K562 (cell line): ENCODE measurements around the gene FMNL2. TPM values are rescaled to one million over a fixed set of nuclear protein-coding genes. Genes with fewer than 3 reads are reported as not detected.
"Not testable (repeated sequence)": the region's sequence is repeated elsewhere in the genome, so short reads cannot be mapped to it uniquely, and the experiment has no call there.

Source experiments
- ATAC-seq: fragments of 200-7000 bp; cut with Tn5 transposase; 3 replicates; pipeline ENCODE4 v1.9.1; 2020; ENCODE audit warnings: moderate library complexity
- BruUV-seq: library from RNA; stranded (reverse); fragments of 400-500 nt; replicated peaks from 2 replicates; lab custom pipeline; 2021; lab: Mats Ljungman, UMichigan
- CTCF ChIA-PET: fragments of 300-600 bp; formaldehyde crosslinking; extraction: SDS; loops from one replicate; lab custom pipeline; 2021; ENCODE audit warnings: low intra/inter-chr PET ratio; lab: Yijun Ruan, JAX
- POLR2A ChIA-PET: fragments of 300-600, 350-650 bp; sonication (Branson Sonifier 250); formaldehyde crosslinking; extraction: SDS; loops from one replicate; lab custom pipeline; 2021; ENCODE audit warnings: antibody characterized with exemption, inconsistent platforms; lab: Yijun Ruan, JAX
- DNase-seq, 4 experiments: peaks; one replicate each; pipeline versions ENCODE4 v3.0.0 to v3.0.0-alpha.2; 2011 to 2018; ENCODE audit warnings: low spot score in 3 of 4, mixed read lengths in 3 of 4; ENCODE audit errors: extremely low read depth in 1 of 4
- FAIRE-seq: peaks from 2 replicates; lab custom pipeline; 2011; peaks lifted over from hg19 to GRCh38; lab: Jason Lieb, UNC
- H2AFZ ChIP-seq: 2 replicates; pipeline ENCODE4 v1.6.0; 2011; ENCODE audit warnings: low read depth, low read length, control low read depth, inconsistent platforms
- H3K27ac ChIP-seq: fragments of 200-600 bp; 3 replicates; pipeline ENCODE4 v1.8.0; 2011; ENCODE audit warnings: low read depth, mild to moderate bottlenecking, control low read depth, inconsistent platforms, low read length, moderate library complexity, mixed read lengths; ENCODE audit errors: extremely low read depth
- H3K27me3 ChIP-seq, 2 experiments: fragments of 300-600 bp in 1 of 2; 2 replicates in 1 of 2; 3 replicates in 1 of 2; pipeline versions ENCODE4 v1.6.0 to v1.8.0; 2011; ENCODE audit warnings: inconsistent platforms in 2 of 2, low read length in 2 of 2, mild to moderate bottlenecking in 1 of 2, mixed read lengths in 1 of 2, moderate library complexity in 1 of 2; ENCODE audit not compliant: control insufficient read depth in 2 of 2, insufficient read depth in 2 of 2
- H3K36me3 ChIP-seq: fragments of 300-600 bp; 3 replicates; pipeline ENCODE4 v1.8.0; 2011; ENCODE audit warnings: mild to moderate bottlenecking, low read length, inconsistent platforms; ENCODE audit not compliant: control insufficient read depth, insufficient read depth
- H3K4me1 ChIP-seq, 2 experiments: fragments of 200-600 bp in 1 of 2; replicated peaks in 1 of 2; 2 replicates in 1 of 2; 3 replicates in 1 of 2; pipeline versions ENCODE4 v1.5.1 to v1.8.0; 2011; ENCODE audit warnings: inconsistent platforms in 2 of 2, low read length in 2 of 2, mild to moderate bottlenecking in 1 of 2, mixed read lengths in 1 of 2, moderate library complexity in 1 of 2; ENCODE audit not compliant: control insufficient read depth in 2 of 2, insufficient read depth in 2 of 2
- H3K4me2 ChIP-seq: 2 replicates; pipeline ENCODE4 v1.6.1; 2011; ENCODE audit warnings: low read length, control low read depth, inconsistent platforms, mixed read lengths; ENCODE audit not compliant: insufficient read depth
- H3K4me3 ChIP-seq: fragments of 200-600 bp; sonication (generic), shearing (Covaris generic); 2 replicates; pipeline ENCODE4 v1.5.1; 2016; ENCODE audit warnings: control low read depth, inconsistent platforms
- H3K79me2 ChIP-seq: fragments of 200-600 bp; 3 replicates; pipeline ENCODE4 v1.8.0; 2011; ENCODE audit warnings: low read length, inconsistent platforms; ENCODE audit not compliant: control insufficient read depth, insufficient read depth
- H3K9ac ChIP-seq, 2 experiments: 2 replicates each; pipeline versions ENCODE4 v1.6.0 to v1.6.1; 2011; ENCODE audit warnings: low read depth in 2 of 2, low read length in 2 of 2, control low read depth in 1 of 2, inconsistent platforms in 1 of 2, mild to moderate bottlenecking in 1 of 2, mixed read lengths in 1 of 2; ENCODE audit not compliant: insufficient read depth in 1 of 2
- H3K9me1 ChIP-seq: one replicate; pipeline ENCODE4 v1.6.0; 2011; ENCODE audit warnings: inconsistent platforms, mild to moderate bottlenecking, low read length, moderate library complexity; ENCODE audit not compliant: control insufficient read depth, insufficient read depth
- H3K9me3 ChIP-seq: replicated peaks from 2 replicates; pipeline ENCODE4 v1.5.1; 2011; ENCODE audit warnings: low read depth, low read length, inconsistent platforms; ENCODE audit not compliant: control insufficient read depth, insufficient read depth
- H4K20me1 ChIP-seq: replicated peaks from 2 replicates; pipeline ENCODE4 v1.6.1; 2011; ENCODE audit warnings: low read length, inconsistent platforms, mixed read lengths; ENCODE audit not compliant: control insufficient read depth, insufficient read depth
- ARNT ChIP-seq, 2 experiments: fragments of 450-650 bp; IDR thresholded peaks; 2 replicates each; pipeline ENCODE4 v1.6.1; 2016; ENCODE audit warnings: mild to moderate bottlenecking in 1 of 2
- BDP1 ChIP-seq: IDR thresholded peaks from 3 replicates; pipeline ENCODE4 v1.6.1; 2011; ENCODE audit not compliant: insufficient read length, insufficient read depth
- CREM ChIP-seq: IDR thresholded peaks from 2 replicates; pipeline ENCODE4 v1.6.1; 2014; ENCODE audit warnings: antibody characterized with exemption, low read depth
- DPF2 ChIP-seq: fragments of 450-650 bp; IDR thresholded peaks from 2 replicates; pipeline ENCODE4 v1.6.1; 2016
- EHMT2 ChIP-seq: fragments of 450-650 bp; IDR thresholded peaks from 2 replicates; pipeline ENCODE4 v1.6.1; 2018; ENCODE audit warnings: antibody characterized with exemption
- GATA2 ChIP-seq: sonication (generic); formaldehyde crosslinking; IDR thresholded peaks from 2 replicates; pipeline ENCODE4 v1.4.0; 2020; ENCODE audit warnings: mild to moderate bottlenecking, missing genetic modification reagents
- GTF2A2 ChIP-seq: IDR thresholded peaks from 2 replicates; pipeline ENCODE4 v1.6.1; 2016; ENCODE audit warnings: mild to moderate bottlenecking, missing genetic modification characterization, missing compliant biosample characterization
- HLTF ChIP-seq: fragments of 450-650 bp; IDR thresholded peaks from 2 replicates; pipeline ENCODE4 v1.6.1; 2016
- HMGN3 ChIP-seq: IDR thresholded peaks from 2 replicates; pipeline ENCODE4 v1.6.1; 2011; ENCODE audit warnings: borderline replicate concordance, low read depth, mild to moderate bottlenecking, mixed read lengths, low read length; ENCODE audit not compliant: insufficient read length; ENCODE audit errors: extremely low read depth
- HNRNPLL ChIP-seq: fragments of 200-400 bp; formaldehyde crosslinking; IDR thresholded peaks from 2 replicates; pipeline ENCODE4 v1.6.1; 2017; ENCODE audit warnings: low read length, low read depth, mild to moderate bottlenecking; ENCODE audit not compliant: poor library complexity, severe bottlenecking
- JUNB ChIP-seq: fragments of 450-650 bp; formaldehyde crosslinking; conservative IDR thresholded peaks from 2 replicates; pipeline ENCODE4 v1.4.0; 2020; ENCODE audit warnings: mild to moderate bottlenecking
- LCOR ChIP-seq: sonication (generic); formaldehyde crosslinking; IDR thresholded peaks from 2 replicates; pipeline ENCODE4 v1.8.0; 2022; ENCODE audit warnings: mild to moderate bottlenecking, missing genetic modification reagents
- MEIS2 ChIP-seq: fragments of 450-650 bp; IDR thresholded peaks from 2 replicates; pipeline ENCODE4 v1.6.1; 2014; ENCODE audit warnings: mild to moderate bottlenecking; ENCODE audit not compliant: partially characterized antibody
- NFRKB ChIP-seq: fragments of 450-650 bp; IDR thresholded peaks from 2 replicates; pipeline ENCODE4 v1.6.1; 2016; ENCODE audit warnings: low read depth
- SMARCA4 ChIP-seq: fragments of 450-650 bp; IDR thresholded peaks from 2 replicates; pipeline ENCODE4 v1.6.1; 2016
- TCFL5 ChIP-seq: fragments of 250-450 bp; sonication (Bioruptor Pico); conservative IDR thresholded peaks from 2 replicates; pipeline ENCODE4 v1.6.1; 2021; ENCODE audit warnings: mild to moderate bottlenecking, moderate library complexity, matching md5 sums
- ZNF133 ChIP-seq: fragments of 250-450 bp; sonication (Bioruptor Pico); IDR thresholded peaks from 2 replicates; pipeline ENCODE4 v1.4.0; 2020; ENCODE audit warnings: mild to moderate bottlenecking
- ZNF311 ChIP-seq: fragments of 250-450 bp; sonication (Bioruptor Pico); IDR thresholded peaks from 2 replicates; pipeline ENCODE4 v1.4.0; 2020; ENCODE audit warnings: mild to moderate bottlenecking, moderate library complexity
- WGBS: fragments of 100-300 bp; shearing (Covaris generic); methylation state at CpG from one replicate; pipeline ENCODE4 v1.1.6; 2016; ENCODE audit warnings: low coverage, mixed read lengths; ENCODE audit not compliant: insufficient coverage; ENCODE audit errors: missing lambda C conversion rate; 5-methylcytosine and 5-hydroxymethylcytosine counted together
- in situ Hi-C: fragments of 300-500 bp; cut with MboI; formaldehyde crosslinking; loops from 4 replicates; pipeline ENCODE4 v1.15.0; 2018; ENCODE audit warnings: inconsistent platforms, mixed read lengths
- intact Hi-C: fragments of 100-400 bp; cut with micrococcal nuclease; formaldehyde crosslinking; loops from 2 replicates; pipeline ENCODE4 v1.14.2; 2022
- polyA plus RNA-seq, 8 experiments: library from polyadenylated mRNA; depleted of rRNA in 4 of 8; stranded (reverse) in 5 of 8; unstranded in 3 of 8; fragments of >200 nt; fragmentation: Nextera tagmentation in 2 of 8; fragmentation: Illumina TruSeq in 1 of 8; extraction: Ambion mirVana in 2 of 8; extraction: Trizol in 1 of 8; gene quantifications; 2 replicates each; pipeline versions ENCODE4 v1.2.1 to v1.2.3, GENCODE V29; 2011 to 2014; ENCODE audit warnings: inconsistent platforms in 1 of 8, missing spikeins in 1 of 8
- total RNA-seq, 7 experiments: library from RNA; depleted of rRNA in 6 of 7; stranded (reverse); fragments of >200 nt in 6 of 7; fragmentation: Illumina TruSeq in 2 of 7; extraction: Trizol in 2 of 7; gene quantifications; 2 replicates each; pipeline versions ENCODE4 v1.2.1 to v1.2.3, GENCODE V29; 2011 to 2021; ENCODE audit warnings: low replicate concordance in 1 of 7

Gene FMNL2
- total and polyA plus RNA-seq, 9 of the 15 experiments (the other 6 are each of a cell fraction or from before 2014, with no cell fraction given) = 0.15 to 0.49 (median 0.24) TPM; not detected in 1

DNA sequence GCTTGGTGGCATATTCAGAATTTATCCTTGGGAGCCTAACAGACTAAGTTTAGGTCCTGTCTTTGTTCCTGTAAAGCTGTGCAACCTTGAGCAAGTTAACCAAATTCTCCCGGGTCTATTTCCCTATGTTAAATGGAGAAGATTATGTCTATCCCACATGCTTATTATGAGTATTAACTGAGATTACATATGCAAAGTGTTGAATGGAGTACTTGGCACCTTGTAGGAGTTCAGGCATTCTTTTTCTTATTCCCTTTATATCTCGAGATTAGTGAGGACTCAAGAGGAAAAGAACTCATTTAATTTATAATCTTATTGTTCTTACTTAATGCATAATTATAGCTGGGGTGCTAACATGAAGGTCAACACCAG is 184.6 kb downstream of the FMNL2 start (continued):
- TF ChIP-seq ZNF311 (CRISPR knock-in tag) (no peak), HNRNPLL (no peak)

GRCh38 chr2:152520759-152521158 is 185.8 kb downstream of the FMNL2 start:
- no peaks in the 10 kb centered on the region for H3K9me1 ChIP-seq
- no peak overlapping the region for H3K4me3 ChIP-seq
- no peak overlapping the region for H3K27ac ChIP-seq
- no peaks in the 10 kb centered on the region for H3K9me3 ChIP-seq
- no peaks in the 10 kb centered on the region for H4K20me1 ChIP-seq
- in situ Hi-C loops (no loop called here), intact Hi-C loops (no loop called here)
- TF ChIP-seq BDP1 = no peak
- no peak for TF ChIP-seq TCFL5 (CRISPR knock-in tag)
- no peak for TF ChIP-seq GTF2A2 (tag)
- TF ChIP-seq GATA2 (CRISPR knock-in tag) = no peak
- TF ChIP-seq SMARCA4 = no peak
- TF ChIP-seq EHMT2 = no peak
- no peak for TF ChIP-seq DPF2
- TF ChIP-seq ARNT (IDR thresholded peaks at IDR 0.05) = no peak
- no peak for TF ChIP-seq HLTF
- no peak for TF ChIP-seq MEIS2
- TF ChIP-seq HMGN3 = no peak
- TF ChIP-seq CREM = no peak
- TF ChIP-seq NFRKB = no peak
- TF ChIP-seq ZNF133 (CRISPR knock-in tag) = no peak
- TF ChIP-seq LCOR (CRISPR knock-in tag) = no peak
- no peak for TF ChIP-seq JUNB (CRISPR knock-in tag)
- H3K36me3 ChIP-seq = no peaks in the 10 kb centered on the region
- DNase-seq = no peak
- no peak overlapping the region for H2AFZ ChIP-seq
- H3K79me2 ChIP-seq = no peaks in the 10 kb centered on the region
- ChIA-PET CTCF (no interaction called here), POLR2A (no interaction called here)
- no peak for FAIRE-seq
- no peaks in the 10 kb centered on the region for H3K4me1 ChIP-seq
- H3K4me2 ChIP-seq = no peak overlapping the region
- BruUV-seq = no TSS peak
- peaks cover 0 to 4% of the 10 kb centered on the region in 2 experiments; a peak in 1 of 5 replicates for H3K27me3 ChIP-seq
- ATAC-seq = no peak
- H3K9ac ChIP-seq = no peak overlapping the region

DNA sequence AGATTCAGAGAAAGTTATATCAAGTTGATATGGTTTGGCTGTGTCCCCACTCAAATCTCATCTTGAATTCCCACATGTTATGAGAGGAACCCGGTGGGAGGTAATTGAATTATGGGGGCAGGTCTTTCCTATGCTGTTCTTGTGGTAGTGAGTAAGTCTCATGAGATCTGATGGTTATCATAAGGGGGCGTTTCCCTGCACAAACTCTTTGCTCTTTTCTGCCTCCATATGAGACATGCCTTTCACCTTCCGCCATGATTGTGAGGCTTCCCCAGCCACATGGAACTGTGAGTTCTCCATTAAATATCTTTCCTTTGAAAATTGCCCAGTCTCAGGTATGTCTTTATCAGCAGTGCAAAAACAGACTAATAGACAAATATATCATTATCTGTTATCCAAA is 187.5 kb downstream of the FMNL2 start:
- H3K9me1 ChIP-seq, H3K27me3 ChIP-seq, H3K79me2 ChIP-seq, H3K4me2 ChIP-seq, BruUV-seq, DNase-seq, H4K20me1 ChIP-seq, H3K27ac ChIP-seq, POLR2A ChIA-PET, H3K9ac ChIP-seq, H3K9me3 ChIP-seq, ATAC-seq, H2AFZ ChIP-seq, in situ Hi-C loops, FAIRE-seq, CTCF ChIA-PET, intact Hi-C loops, H3K4me3 ChIP-seq, H3K4me1 ChIP-seq, H3K36me3 ChIP-seq: not testable (repeated sequence)
- 2% methylated on average over 3 of the region's 3 CpGs for WGBS
